ENCODE measurements around the gene GRID2. TPM values are rescaled to one million over a fixed set of nuclear protein-coding genes. Genes with fewer than 3 reads are reported as not detected.
"Not testable (repeated sequence)": the region's sequence is repeated elsewhere in the genome, so short reads cannot be mapped to it uniquely, and the experiment has no call there.

GRID2 gene
- total RNA-seq, 4 donors from 2014 or later = 0.33 TPM; not detected in 3

DNA sequence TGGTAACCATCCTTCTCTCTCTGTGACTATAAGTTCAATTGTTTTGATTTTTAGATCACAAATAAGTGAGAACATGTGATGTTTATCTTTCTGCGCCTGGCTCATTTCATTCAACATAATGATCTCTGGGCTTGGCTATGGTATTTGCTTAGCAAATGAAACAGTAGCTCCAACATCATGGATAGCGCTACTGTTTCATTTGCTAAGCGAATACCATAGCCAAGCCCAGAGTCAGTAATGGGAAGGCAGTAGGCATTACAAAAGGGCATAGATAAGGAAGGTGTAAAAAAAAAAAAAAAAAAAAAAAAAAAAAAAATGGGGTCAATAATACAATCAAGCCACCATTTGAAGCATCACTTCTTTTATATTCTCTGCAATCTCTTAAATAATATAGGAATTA, 1055.8 kb downstream of the GRID2 start:
- H3K27ac ChIP-seq = no peak overlapping the region
- 89 to 97% methylated on average over 3 of the region's 3 CpGs for WGBS, 2 donors
- intact Hi-C loops (cut with DNase I) = no loop called here
- H3K9me3 ChIP-seq = no peaks in the 10 kb centered on the region
- no peak for DNase-seq
- no peaks in the 10 kb centered on the region for H3K4me1 ChIP-seq
- no peak for TF ChIP-seq POLR2A (IDR thresholded peaks at IDR 0.05)
- TF ChIP-seq, protein P1, sequence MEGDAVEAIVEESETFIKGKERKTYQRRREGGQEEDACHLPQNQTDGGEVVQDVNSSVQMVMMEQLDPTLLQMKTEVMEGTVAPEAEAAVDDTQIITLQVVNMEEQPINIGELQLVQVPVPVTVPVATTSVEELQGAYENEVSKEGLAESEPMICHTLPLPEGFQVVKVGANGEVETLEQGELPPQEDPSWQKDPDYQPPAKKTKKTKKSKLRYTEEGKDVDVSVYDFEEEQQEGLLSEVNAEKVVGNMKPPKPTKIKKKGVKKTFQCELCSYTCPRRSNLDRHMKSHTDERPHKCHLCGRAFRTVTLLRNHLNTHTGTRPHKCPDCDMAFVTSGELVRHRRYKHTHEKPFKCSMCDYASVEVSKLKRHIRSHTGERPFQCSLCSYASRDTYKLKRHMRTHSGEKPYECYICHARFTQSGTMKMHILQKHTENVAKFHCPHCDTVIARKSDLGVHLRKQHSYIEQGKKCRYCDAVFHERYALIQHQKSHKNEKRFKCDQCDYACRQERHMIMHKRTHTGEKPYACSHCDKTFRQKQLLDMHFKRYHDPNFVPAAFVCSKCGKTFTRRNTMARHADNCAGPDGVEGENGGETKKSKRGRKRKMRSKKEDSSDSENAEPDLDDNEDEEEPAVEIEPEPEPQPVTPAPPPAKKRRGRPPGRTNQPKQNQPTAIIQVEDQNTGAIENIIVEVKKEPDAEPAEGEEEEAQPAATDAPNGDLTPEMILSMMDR (IDR thresholded peaks at IDR 0.05) = no peak
- no peaks in the 10 kb centered on the region for H3K36me3 ChIP-seq
- H3K27me3 ChIP-seq = no peaks in the 10 kb centered on the region
- H3K4me3 ChIP-seq (replicated peaks in 1 of 3) = no peak overlapping the region

DNA sequence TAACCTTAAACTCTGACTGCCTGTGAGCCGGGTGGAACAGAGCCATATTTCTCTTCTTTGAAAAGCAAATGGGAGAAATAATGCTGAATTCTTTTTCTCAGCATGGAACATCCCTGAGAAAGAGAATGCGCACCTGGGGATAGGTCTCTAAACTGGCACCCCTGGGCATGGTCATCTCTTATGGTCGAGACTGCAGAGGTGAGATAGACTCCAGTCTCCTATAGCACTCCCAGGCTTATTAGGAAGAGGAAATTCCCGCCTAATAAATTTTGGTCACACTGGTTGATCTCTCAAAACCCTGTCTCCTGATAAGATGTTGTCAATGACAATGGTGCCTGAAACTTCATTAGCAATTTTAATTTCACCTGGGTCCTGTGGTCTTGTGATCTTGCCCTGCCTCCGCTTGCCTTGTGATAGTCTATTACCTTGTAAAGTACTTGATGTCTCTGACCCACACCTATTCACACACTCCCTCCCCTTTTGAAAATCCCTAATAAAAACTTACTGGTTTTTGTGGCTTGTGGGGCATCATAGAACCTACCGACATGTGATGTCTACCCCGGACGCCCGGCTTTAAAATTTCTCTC, 1062.5 kb downstream of the GRID2 start:
- H3K4me3 ChIP-seq (replicated peaks in 1 of 3); H3K36me3 ChIP-seq; H3K27me3 ChIP-seq; intact Hi-C loops (cut with DNase I); H3K4me1 ChIP-seq; H3K9me3 ChIP-seq; DNase-seq; H3K27ac ChIP-seq: not testable (repeated sequence)
- WGBS, 2 donors = 86 to 87% methylated on average over 9 of the region's 9 CpGs

DNA sequence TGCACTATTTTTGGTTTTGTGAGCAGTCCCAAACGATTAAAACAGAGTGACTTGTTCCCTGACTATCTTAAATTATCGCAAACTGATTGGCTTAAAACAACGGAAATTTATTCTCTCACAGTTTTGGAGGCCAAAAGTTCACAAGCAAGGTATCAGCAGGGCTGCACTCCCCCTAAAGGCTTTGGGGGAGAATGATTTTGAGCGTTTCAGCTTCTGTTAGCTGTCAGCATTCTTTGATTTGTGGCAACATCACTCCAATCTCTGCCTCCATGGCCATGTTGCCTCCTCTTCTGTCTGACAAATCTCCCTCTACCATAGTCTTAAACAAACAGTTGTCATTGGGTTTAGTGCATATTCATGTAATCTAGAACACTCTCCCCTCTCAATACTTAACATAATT, 1065.2 kb downstream of the GRID2 start:
- no peak for DNase-seq
- TF ChIP-seq POLR2A (IDR thresholded peaks at IDR 0.05) = no peak
- TF ChIP-seq, protein P1 (IDR thresholded peaks at IDR 0.05) = no peak
- Histone ChIP-seq H3K36me3 (no peaks in the 10 kb centered on the region), H3K27me3 (no peaks in the 10 kb centered on the region), H3K4me3 (replicated peaks in 1 of 3) (no peak overlapping the region), H3K9me3 (no peaks in the 10 kb centered on the region), H3K27ac (no peak overlapping the region), H3K4me1 (no peaks in the 10 kb centered on the region)
- WGBS, 2 donors = 72 to 76% methylated on average over 4 of the region's 4 CpGs
- intact Hi-C loops (cut with DNase I) = no loop called here

DNA sequence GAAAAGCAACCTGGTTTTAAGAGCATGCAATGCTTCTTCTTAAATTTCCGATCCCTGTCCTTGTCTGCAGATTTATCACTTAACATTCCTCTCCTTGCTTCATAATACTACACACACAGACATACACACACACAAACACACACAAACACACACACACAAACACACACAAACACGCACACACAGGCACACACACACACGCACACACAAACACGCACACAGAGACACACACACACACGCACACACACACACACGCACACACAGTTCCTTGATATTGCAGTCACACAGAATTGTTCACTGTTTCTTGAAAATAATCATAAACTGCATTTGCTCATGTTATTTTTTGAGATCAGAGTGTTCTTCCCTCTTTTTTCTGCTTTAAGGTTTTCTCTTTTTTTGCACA, 1066.5 kb downstream of the GRID2 start:
- 90 to 93% methylated on average over 6 of the region's 6 CpGs for WGBS, 2 donors
- DNase-seq = no peak
- no peaks in the 10 kb centered on the region for H3K36me3 ChIP-seq
- no peaks in the 10 kb centered on the region for H3K4me1 ChIP-seq
- no peak overlapping the region for H3K27ac ChIP-seq
- H3K27me3 ChIP-seq = no peaks in the 10 kb centered on the region
- TF ChIP-seq, protein P1 (IDR thresholded peaks at IDR 0.05) = no peak
- TF ChIP-seq POLR2A (IDR thresholded peaks at IDR 0.05) = no peak
- H3K4me3 ChIP-seq (replicated peaks in 1 of 3) = no peak overlapping the region
- no peaks in the 10 kb centered on the region for H3K9me3 ChIP-seq
- intact Hi-C loops (cut with DNase I) = no loop called here

DNA sequence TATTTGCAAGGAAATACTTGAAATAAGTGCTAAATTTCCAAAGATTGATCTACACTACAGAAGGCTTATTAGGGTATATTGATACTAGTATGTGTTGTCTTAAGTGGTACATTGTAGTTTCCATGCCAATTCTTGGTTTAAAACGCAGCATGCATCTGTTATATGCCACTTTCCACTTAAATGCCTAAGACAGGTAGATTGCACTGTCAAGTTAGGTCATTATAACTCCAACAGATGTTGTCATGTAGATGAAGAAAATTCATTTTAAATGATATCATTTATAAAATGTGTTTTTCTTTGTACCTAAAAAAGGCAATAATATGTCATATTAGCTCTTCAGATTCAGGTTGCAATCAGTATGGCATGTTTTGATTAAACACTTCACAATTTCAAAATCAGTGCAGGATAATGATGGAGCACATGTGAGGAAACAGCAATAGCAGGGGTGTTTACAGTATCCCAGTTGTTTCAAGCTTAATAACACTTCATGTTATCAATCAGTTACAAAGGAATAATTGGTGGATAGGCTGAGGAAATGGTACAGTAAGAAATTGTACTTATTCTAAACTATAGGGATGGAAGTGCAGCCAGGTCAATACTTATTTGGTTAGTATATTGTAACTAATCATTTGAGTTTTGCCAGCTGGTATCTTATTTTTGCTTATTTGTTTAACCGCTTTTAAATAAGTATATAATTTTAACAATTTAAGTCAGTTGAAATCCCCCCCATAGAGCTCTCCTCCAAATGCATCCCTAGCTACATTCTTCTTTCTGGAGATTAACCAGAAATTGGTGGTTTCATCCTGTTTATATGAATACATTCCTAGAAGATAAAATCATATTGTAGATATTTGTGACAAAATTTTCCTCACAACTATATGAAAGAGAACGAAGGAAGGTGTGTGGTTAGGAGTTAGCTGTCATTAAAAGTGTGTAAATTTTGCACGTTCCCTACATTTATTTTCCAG, 1070.4 kb downstream of the GRID2 start:
- Histone ChIP-seq H3K4me3 (replicated peaks in 1 of 3) (no peak overlapping the region), H3K27me3 (no peaks in the 10 kb centered on the region), H3K4me1 (no peaks in the 10 kb centered on the region), H3K9me3 (no peaks in the 10 kb centered on the region), H3K36me3 (no peaks in the 10 kb centered on the region), H3K27ac (no peak overlapping the region)
- TF ChIP-seq, protein P1 (IDR thresholded peaks at IDR 0.05) = no peak
- TF ChIP-seq POLR2A (IDR thresholded peaks at IDR 0.05) = no peak
- no peak for DNase-seq
- 84 to 92% methylated on average over 4 of the region's 4 CpGs for WGBS, 2 donors
- intact Hi-C loops (cut with DNase I) = no loop called here

Measured in thyroid gland (tissue), 4 donors.